H1 (cell line): Measurements from ENCODE around the gene NEGR1. TPM values are rescaled to one million over a fixed set of nuclear protein-coding genes. Genes with fewer than 3 reads are reported as not detected.

Experiments used
- CTCF ChIA-PET: fragments of 300-600 bp; sonication (Branson Sonifier 250); formaldehyde crosslinking; loops from one replicate; lab custom pipeline; 2021; ENCODE audit not compliant: partially characterized antibody; lab: Charles Lee
- POLR2A ChIA-PET: fragments of 300-600 bp; sonication (Branson Sonifier 250); formaldehyde crosslinking; loops from one replicate; lab custom pipeline; 2021; ENCODE audit warnings: inconsistent platforms; ENCODE audit not compliant: partially characterized antibody; lab: Charles Lee
- DNase-seq, 2 experiments: peaks; one replicate each; pipeline versions ENCODE4 v3.0.0 to v3.0.0-alpha.2; 2010 to 2022; ENCODE audit warnings: low spot score in 2 of 2, low read depth in 1 of 2, mixed read lengths in 1 of 2
- FAIRE-seq: peaks from 2 replicates; lab custom pipeline; 2011; peaks lifted over from hg19 to GRCh38; lab: Jason Lieb, UNC
- H2AFZ ChIP-seq: 2 replicates; pipeline ENCODE4 v1.8.1; 2012; ENCODE audit warnings: low read length, inconsistent platforms
- H2AK5ac ChIP-seq: 2 replicates; pipeline ENCODE4 v1.6.1; 2013; ENCODE audit warnings: low read depth, low read length
- H2BK120ac ChIP-seq: replicated peaks from 2 replicates; pipeline ENCODE3; 2013; ENCODE audit warnings: low read depth, low read length, inconsistent platforms
- H2BK12ac ChIP-seq: 2 replicates; pipeline ENCODE4 v1.6.1; 2013; ENCODE audit warnings: low read depth, low read length
- H2BK15ac ChIP-seq: 2 replicates; pipeline ENCODE4 v1.6.1; 2013; ENCODE audit warnings: low read length
- H2BK20ac ChIP-seq: 2 replicates; pipeline ENCODE4 v1.6.1; 2013; ENCODE audit warnings: low read length
- H2BK5ac ChIP-seq: 2 replicates; pipeline ENCODE4 v1.6.1; 2013; ENCODE audit warnings: low read depth, low read length
- H3K14ac ChIP-seq: 2 replicates; pipeline ENCODE4 v1.6.1; 2013; ENCODE audit warnings: inconsistent platforms; ENCODE audit not compliant: insufficient read length
- H3K18ac ChIP-seq: 2 replicates; pipeline ENCODE4 v1.6.1; 2013; ENCODE audit warnings: low read length; ENCODE audit errors: extremely low read depth
- H3K23ac ChIP-seq: 2 replicates; pipeline ENCODE4 v1.6.1; 2013; ENCODE audit warnings: inconsistent platforms; ENCODE audit not compliant: insufficient read length
- H3K23me2 ChIP-seq: 2 replicates; pipeline ENCODE4 v1.6.1; 2013; ENCODE audit warnings: low read depth, low read length
- H3K27ac ChIP-seq: 2 replicates; pipeline ENCODE4 v1.6.1; 2011; ENCODE audit warnings: low read depth, low read length, inconsistent platforms
- H3K27me3 ChIP-seq, 4 experiments: replicated peaks in 1 of 4; 1 replicate in 1 of 4; 2 replicates in 3 of 4; pipeline versions ENCODE4 v1.6.1 to v1.8.1; 2011 to 2013; ENCODE audit warnings: low read length in 3 of 4, mild to moderate bottlenecking in 3 of 4, inconsistent platforms in 2 of 4, mixed read lengths in 2 of 4, moderate library complexity in 1 of 4; ENCODE audit not compliant: control insufficient read depth in 3 of 4, insufficient read depth in 3 of 4; ENCODE audit errors: extremely low read depth in 1 of 4
- H3K36me3 ChIP-seq, 4 experiments: 2 replicates each; pipeline versions ENCODE4 v1.6.1 to v1.8.1; 2011 to 2013; ENCODE audit warnings: mild to moderate bottlenecking in 4 of 4, low read length in 3 of 4, moderate library complexity in 2 of 4, control low read depth in 1 of 4, inconsistent platforms in 1 of 4; ENCODE audit not compliant: insufficient read depth in 4 of 4, control insufficient read depth in 2 of 4
- H3K4ac ChIP-seq: replicated peaks from 2 replicates; pipeline ENCODE3; 2013; ENCODE audit warnings: low read length, low read depth, mixed read lengths, inconsistent platforms; ENCODE audit not compliant: insufficient read length
- H3K4me1 ChIP-seq, 4 experiments: replicated peaks in 1 of 4; 1 replicate in 1 of 4; 2 replicates in 3 of 4; pipeline versions ENCODE4 v1.6.1 to v1.8.1; 2011 to 2013; ENCODE audit warnings: low read length in 3 of 4, inconsistent platforms in 2 of 4, mixed read lengths in 1 of 4; ENCODE audit not compliant: insufficient read depth in 4 of 4, control insufficient read depth in 3 of 4
- H3K4me2 ChIP-seq, 2 experiments: 2 replicates each; pipeline versions ENCODE4 v1.6.1 to v1.8.1; 2011 to 2013; ENCODE audit warnings: low read depth in 2 of 2, low read length in 2 of 2, control low read depth in 1 of 2, inconsistent platforms in 1 of 2, mild to moderate bottlenecking in 1 of 2; ENCODE audit not compliant: insufficient read depth in 1 of 2
- H3K4me3 ChIP-seq, 4 experiments: fragments of 200-600, 300-600 bp in 1 of 4; sonication (generic), shearing (Covaris generic), sonication (Bioruptor Twin) in 1 of 4; 2 replicates each; pipeline versions ENCODE4 v1.5.1 to v1.8.1; 2011 to 2016; ENCODE audit warnings: low read length in 4 of 4, low read depth in 3 of 4, control low read depth in 2 of 4, inconsistent platforms in 2 of 4, mild to moderate bottlenecking in 2 of 4, mixed read lengths in 1 of 4, moderate library complexity in 1 of 4; ENCODE audit not compliant: insufficient read depth in 2 of 4; ENCODE audit errors: extremely low read depth in 1 of 4
- H3K56ac ChIP-seq: replicated peaks from 2 replicates; pipeline ENCODE3; 2013; ENCODE audit warnings: low read depth, mild to moderate bottlenecking, mixed read lengths, low read length, inconsistent platforms; ENCODE audit not compliant: insufficient read length
- H3K79me1 ChIP-seq: 2 replicates; pipeline ENCODE4 v1.6.1; 2013; ENCODE audit warnings: low read depth, low read length, control low read depth
- H3K79me2 ChIP-seq, 2 experiments: 2 replicates each; pipeline versions ENCODE4 v1.6.1 to v1.8.1; 2012 to 2013; ENCODE audit warnings: low read length in 2 of 2, mild to moderate bottlenecking in 2 of 2, inconsistent platforms in 1 of 2; ENCODE audit not compliant: insufficient read depth in 2 of 2, control insufficient read depth in 1 of 2
- H3K9ac ChIP-seq, 4 experiments: replicated peaks in 1 of 4; 1 replicate in 1 of 4; 2 replicates in 3 of 4; pipeline versions ENCODE4 v1.6.1 to v1.8.1; 2011 to 2013; ENCODE audit warnings: low read depth in 3 of 4, low read length in 3 of 4, control low read depth in 2 of 4, mild to moderate bottlenecking in 2 of 4, moderate library complexity in 2 of 4, inconsistent platforms in 1 of 4; ENCODE audit errors: extremely low read depth in 1 of 4
- H3K9me3 ChIP-seq, 2 experiments: 2 replicates each; pipeline versions ENCODE4 v1.6.1 to v1.8.1; 2012 to 2013; ENCODE audit warnings: mild to moderate bottlenecking in 2 of 2, moderate library complexity in 2 of 2, control low read depth in 1 of 2, inconsistent platforms in 1 of 2, low read depth in 1 of 2, low read length in 1 of 2, mixed read lengths in 1 of 2; ENCODE audit not compliant: insufficient read depth in 2 of 2
- H4K20me1 ChIP-seq, 2 experiments: replicated peaks in 1 of 2; 2 replicates each; pipeline versions ENCODE3 to v1.8.1; 2011 to 2013; ENCODE audit warnings: inconsistent platforms in 2 of 2, low read length in 2 of 2, mild to moderate bottlenecking in 1 of 2; ENCODE audit not compliant: insufficient read depth in 2 of 2, control insufficient read depth in 1 of 2
- H4K5ac ChIP-seq: 2 replicates; pipeline ENCODE4 v1.6.1; 2013; ENCODE audit warnings: low read length, low read depth, mixed read lengths, inconsistent platforms; ENCODE audit not compliant: insufficient read length
- H4K8ac ChIP-seq: 2 replicates; pipeline ENCODE4 v1.8.0; 2013; ENCODE audit warnings: mild to moderate bottlenecking, moderate library complexity, low read length, inconsistent platforms; ENCODE audit not compliant: insufficient read depth; ENCODE audit errors: extremely low read depth
- H4K91ac ChIP-seq: replicated peaks from 2 replicates; pipeline ENCODE3; 2013; ENCODE audit warnings: low read length, mixed read lengths, inconsistent platforms; ENCODE audit not compliant: insufficient read length
- BCL11A ChIP-seq, 2 experiments: IDR thresholded peaks; one replicate each; pipeline ENCODE4 v1.6.1; 2011; ENCODE audit warnings: low read depth in 2 of 2, low read length in 2 of 2, mild to moderate bottlenecking in 2 of 2
- CBX5 ChIP-seq: fragments of 300-800, 300-1000 bp; sonication (generic); IDR thresholded peaks from 2 replicates; pipeline ENCODE4 v1.7.1; 2016; ENCODE audit warnings: antibody characterized with exemption, low read length, low read depth
- CEBPB ChIP-seq: IDR thresholded peaks from 2 replicates; pipeline ENCODE4 v1.6.1; 2012; ENCODE audit warnings: low read depth, low read length
- MAFK ChIP-seq: IDR thresholded peaks from 2 replicates; pipeline ENCODE4 v1.6.1; 2012; ENCODE audit warnings: low read depth, mild to moderate bottlenecking, improper control_type of control experiment, low read length
- NANOG ChIP-seq: IDR thresholded peaks from 2 replicates; pipeline ENCODE4 v1.6.1; 2011; ENCODE audit warnings: low read length, low read depth, mild to moderate bottlenecking, inconsistent platforms; ENCODE audit not compliant: insufficient read depth, poor library complexity, severe bottlenecking
- RNF2 ChIP-seq: fragments of 200-900, 300-1000 bp; sonication (generic); IDR thresholded peaks from 2 replicates; pipeline ENCODE4 v1.7.1; 2016; ENCODE audit warnings: borderline replicate concordance, low read depth, mild to moderate bottlenecking, antibody characterized with exemption, low read length; ENCODE audit not compliant: poor library complexity, severe bottlenecking; ENCODE audit errors: missing control alignments
- SP4 ChIP-seq: IDR thresholded peaks from 2 replicates; pipeline ENCODE4 v1.6.1; 2012; ENCODE audit warnings: low read length, inconsistent platforms
- SUZ12 ChIP-seq: fragments of 200-600 bp; sonication (generic); IDR thresholded peaks from 2 replicates; pipeline ENCODE4 v1.6.1; 2012; ENCODE audit warnings: mild to moderate bottlenecking, inconsistent platforms, low read length, moderate library complexity, mixed read lengths
- TBP ChIP-seq: IDR thresholded peaks from 2 replicates; pipeline ENCODE4 v1.6.1; 2011; ENCODE audit warnings: low read depth, low read length, improper control_type of control experiment
- ZNF274 ChIP-seq: IDR thresholded peaks from 2 replicates; pipeline ENCODE4 v1.7.0; 2012; ENCODE audit warnings: low read length, borderline replicate concordance; ENCODE audit errors: extremely low read depth
- WGBS, 2 experiments: shearing (Covaris generic) in 1 of 2; methylation state at CpG; one replicate each; pipeline versions ENCODE4 v1.1.6 to v1.1.7; 2013 to 2015; ENCODE audit warnings: low lambda C conversion rate in 2 of 2, mixed read lengths in 2 of 2, inconsistent platforms in 1 of 2, low coverage in 1 of 2, missing lambda C conversion rate in 1 of 2; ENCODE audit not compliant: insufficient replicate concordance in 2 of 2, insufficient coverage in 1 of 2, insufficient read length in 1 of 2; ENCODE audit errors: extremely low coverage in 1 of 2, missing lambda C conversion rate in 1 of 2; 5-methylcytosine and 5-hydroxymethylcytosine counted together
- polyA plus RNA-seq, 7 experiments: library from polyadenylated mRNA; depleted of rRNA in 3 of 7; stranded (reverse) in 5 of 7; unstranded in 2 of 7; fragments of >200 nt in 5 of 7; fragments of 200-250 nt in 2 of 7; gene quantifications; 1 replicate in 5 of 7; 2 replicates in 1 of 7; 4 replicates in 1 of 7; pipeline versions ENCODE4 v1.2.1 to v1.2.3, GENCODE V29; 2011 to 2013; ENCODE audit warnings: missing spikeins in 2 of 7, mixed read lengths in 2 of 7
- total RNA-seq: library from RNA; stranded (reverse); fragmentation: NEBNext Ultra II Directional; extraction: Animal tissue kit (Norgen Biotek cat#: 25700); gene quantifications from 2 replicates; pipeline ENCODE4 v1.2.1, GENCODE V29; 2021
- TF ChIP-seq, protein P1 (sequence below): IDR thresholded peaks from 2 replicates; pipeline ENCODE4 v1.6.1; 2012; ENCODE audit warnings: inconsistent platforms
- TF ChIP-seq, protein P2 (sequence below): IDR thresholded peaks from 2 replicates; pipeline ENCODE4 v1.6.1; 2011; ENCODE audit warnings: low read length, improper control_type of control experiment

The NEGR1 gene
- total and polyA plus RNA-seq, 2 of the 8 experiments (the other 6 are each of a cell fraction or from before 2014, with no cell fraction given) = 0.71 to 1.3 TPM

DNA sequence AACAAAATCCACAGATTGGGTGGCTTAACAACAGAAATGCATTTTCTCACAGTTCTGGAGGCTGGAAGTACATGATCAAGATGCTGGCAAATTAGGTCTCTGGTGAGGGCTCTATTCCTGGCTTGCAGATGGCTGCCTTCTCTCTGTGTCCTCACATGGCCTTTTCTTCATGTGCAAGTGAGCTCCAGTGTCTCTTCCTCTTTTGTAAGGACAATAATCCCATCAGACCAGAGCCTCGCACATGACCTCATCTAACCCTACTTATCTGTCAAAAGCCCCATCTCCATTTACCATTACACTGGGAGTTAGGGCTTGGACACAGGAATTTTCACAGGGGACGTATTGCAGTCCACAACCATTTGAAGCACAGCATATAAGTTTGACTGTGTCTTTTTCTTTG lies 181.6 kb downstream of the NEGR1 start:
- DNase-seq (no peak), FAIRE-seq (no peak)
- H3K4me1 ChIP-seq = no peaks in the 10 kb centered on the region
- no peak overlapping the region for H2BK5ac ChIP-seq
- H2BK20ac ChIP-seq = no peak overlapping the region
- H2AK5ac ChIP-seq = no peak overlapping the region
- WGBS, 2 experiments = 84% methylated on average over 2 of the region's 2 CpGs; no CpG with 5 or more reads in 1 of the 2 experiments
- H4K8ac ChIP-seq = no peak overlapping the region
- CTCF ChIA-PET = interaction anchor here (0.6 kb wide), 1 partner anchor 191 kb away, joined by 3 read pairs; no protein-coding TSS in a partner anchor
- POLR2A ChIA-PET = no interaction called here
- H4K5ac ChIP-seq = no peak overlapping the region
- H3K23me2 ChIP-seq = no peaks in the 10 kb centered on the region
- no peaks in the 10 kb centered on the region for H3K27me3 ChIP-seq
- H3K23ac ChIP-seq = no peak overlapping the region
- no peak overlapping the region for H3K4me2 ChIP-seq
- no peaks in the 10 kb centered on the region for H3K79me1 ChIP-seq
- no peak overlapping the region for H3K56ac ChIP-seq
- no peak overlapping the region for H2BK120ac ChIP-seq
- no peak overlapping the region for H2BK12ac ChIP-seq
- H4K20me1 ChIP-seq = no peaks in the 10 kb centered on the region
- H4K91ac ChIP-seq = no peak overlapping the region
- no peak overlapping the region for H3K18ac ChIP-seq
- no peaks in the 10 kb centered on the region for H3K36me3 ChIP-seq
- H3K27ac ChIP-seq = no peak overlapping the region
- H3K14ac ChIP-seq = no peak overlapping the region
- no peak overlapping the region for H3K4me3 ChIP-seq
- no peak overlapping the region for H3K9ac ChIP-seq
- H2BK15ac ChIP-seq = no peak overlapping the region
- no peak overlapping the region for H2AFZ ChIP-seq
- no peak overlapping the region for H3K4ac ChIP-seq
- no peaks in the 10 kb centered on the region for H3K79me2 ChIP-seq
- H3K9me3 ChIP-seq = no peaks in the 10 kb centered on the region
- TF ChIP-seq, protein P1, sequence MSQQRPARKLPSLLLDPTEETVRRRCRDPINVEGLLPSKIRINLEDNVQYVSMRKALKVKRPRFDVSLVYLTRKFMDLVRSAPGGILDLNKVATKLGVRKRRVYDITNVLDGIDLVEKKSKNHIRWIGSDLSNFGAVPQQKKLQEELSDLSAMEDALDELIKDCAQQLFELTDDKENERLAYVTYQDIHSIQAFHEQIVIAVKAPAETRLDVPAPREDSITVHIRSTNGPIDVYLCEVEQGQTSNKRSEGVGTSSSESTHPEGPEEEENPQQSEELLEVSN = no peak
- no peak for TF ChIP-seq SP4
- TF ChIP-seq MAFK = no peak
- no peak for TF ChIP-seq SUZ12
- TF ChIP-seq CEBPB = no peak
- TF ChIP-seq ZNF274 = no peak
- TF ChIP-seq, protein P2, sequence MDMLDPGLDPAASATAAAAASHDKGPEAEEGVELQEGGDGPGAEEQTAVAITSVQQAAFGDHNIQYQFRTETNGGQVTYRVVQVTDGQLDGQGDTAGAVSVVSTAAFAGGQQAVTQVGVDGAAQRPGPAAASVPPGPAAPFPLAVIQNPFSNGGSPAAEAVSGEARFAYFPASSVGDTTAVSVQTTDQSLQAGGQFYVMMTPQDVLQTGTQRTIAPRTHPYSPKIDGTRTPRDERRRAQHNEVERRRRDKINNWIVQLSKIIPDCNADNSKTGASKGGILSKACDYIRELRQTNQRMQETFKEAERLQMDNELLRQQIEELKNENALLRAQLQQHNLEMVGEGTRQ = no peak
- no peak for TF ChIP-seq BCL11A (IDR thresholded peaks at IDR 0.05; ENCODE audit: low read depth in 2 of 2, low read length in 2 of 2)
- TF ChIP-seq CBX5 = no peak
- no peak for TF ChIP-seq TBP
- no peak for TF ChIP-seq NANOG
- TF ChIP-seq RNF2 = no peak
